K562 (cell line): ENCODE results near the gene RHD. TPM values are rescaled to one million over a fixed set of nuclear protein-coding genes. Genes with fewer than 3 reads are reported as not detected.

Source experiments
- HEY1 ChIP-seq: fragments of 250-450 bp; sonication (Bioruptor Pico); IDR thresholded peaks from 2 replicates; pipeline ENCODE4 v1.5.0; 2020; ENCODE audit warnings: mild to moderate bottlenecking, moderate library complexity, borderline replicate concordance
- JUND ChIP-seq, 2 experiments: IDR thresholded peaks; 2 replicates in 1 of 2; 3 replicates in 1 of 2; pipeline ENCODE4 v1.6.1; 2011; ENCODE audit warnings: borderline replicate concordance in 2 of 2, low read depth in 2 of 2, low read length in 2 of 2, improper control_type of control experiment in 1 of 2, missing biosample characterization in 1 of 2, missing genetic modification characterization in 1 of 2, missing genetic modification reagents in 1 of 2
- MTA3 ChIP-seq: fragments of 450-650 bp; formaldehyde crosslinking; IDR thresholded peaks from 2 replicates; pipeline ENCODE4 v1.6.1; 2017; ENCODE audit warnings: mild to moderate bottlenecking, borderline replicate concordance
- NCOA6 ChIP-seq: fragments of 450-650 bp; IDR thresholded peaks from 2 replicates; pipeline ENCODE4 v1.6.1; 2017; ENCODE audit warnings: mild to moderate bottlenecking
- PTTG1 ChIP-seq: fragments of 450-650 bp; IDR thresholded peaks from 2 replicates; pipeline ENCODE4 v1.6.1; 2016; ENCODE audit warnings: low read depth, mild to moderate bottlenecking, missing genetic modification characterization, missing compliant biosample characterization
- SNRNP70 ChIP-seq: fragments of 200-400 bp; formaldehyde crosslinking; optimal IDR thresholded peaks from 2 replicates; pipeline ENCODE3; 2017; ENCODE audit warnings: low read depth, low read length
- ZBED1 ChIP-seq: IDR thresholded peaks from 2 replicates; pipeline ENCODE4 v1.6.1; 2014
- ZBTB8A ChIP-seq: fragments of 450-650 bp; IDR thresholded peaks from 2 replicates; pipeline ENCODE4 v1.6.1; 2018; ENCODE audit warnings: mild to moderate bottlenecking, moderate library complexity; ENCODE audit not compliant: partially characterized antibody
- ZNF134 ChIP-seq: fragments of 250-450 bp; sonication (Bioruptor Pico); conservative IDR thresholded peaks from 2 replicates; pipeline ENCODE4 v1.4.0; 2020
- polyA plus RNA-seq, 8 experiments: library from polyadenylated mRNA; depleted of rRNA in 4 of 8; stranded (reverse) in 5 of 8; unstranded in 3 of 8; fragments of >200 nt; fragmentation: Nextera tagmentation in 2 of 8; fragmentation: Illumina TruSeq in 1 of 8; extraction: Ambion mirVana in 2 of 8; extraction: Trizol in 1 of 8; gene quantifications; 2 replicates each; pipeline versions ENCODE4 v1.2.1 to v1.2.3, GENCODE V29; 2011 to 2014; ENCODE audit warnings: inconsistent platforms in 1 of 8, missing spikeins in 1 of 8
- total RNA-seq, 7 experiments: library from RNA; depleted of rRNA in 6 of 7; stranded (reverse); fragments of >200 nt in 6 of 7; fragmentation: Illumina TruSeq in 2 of 7; extraction: Trizol in 2 of 7; gene quantifications; 2 replicates each; pipeline versions ENCODE4 v1.2.1 to v1.2.3, GENCODE V29; 2011 to 2021; ENCODE audit warnings: low replicate concordance in 1 of 7
- TF ChIP-seq, protein P1 (sequence below): fragments of 250-450 bp; sonication (Bioruptor Pico); IDR thresholded peaks from 2 replicates; pipeline ENCODE4 v1.5.0; 2021
- TF ChIP-seq, protein P2 (sequence below): fragments of 450-650 bp; formaldehyde crosslinking; IDR thresholded peaks from 2 replicates; pipeline ENCODE4 v1.4.0; 2020; ENCODE audit warnings: mild to moderate bottlenecking, moderate library complexity
- TF ChIP-seq, protein P3 (sequence below): fragments of 250-450 bp; sonication (Bioruptor Pico); IDR thresholded peaks from 2 replicates; pipeline ENCODE4 v1.9.0; 2021; ENCODE audit warnings: mild to moderate bottlenecking, inconsistent platforms
- TF ChIP-seq, protein P4 (sequence below): sonication (generic); formaldehyde crosslinking; IDR thresholded peaks from 2 replicates; pipeline ENCODE4 v1.8.1; 2023; ENCODE audit warnings: mild to moderate bottlenecking, missing genetic modification reagents
- TF ChIP-seq, protein P5 (sequence below): fragments of 450-650 bp; formaldehyde crosslinking; IDR thresholded peaks from 2 replicates; pipeline ENCODE4 v1.4.0; 2020; ENCODE audit warnings: mild to moderate bottlenecking, mixed read lengths

RHD gene
- total and polyA plus RNA-seq, 9 of the 15 experiments (the other 6 are each of a cell fraction or from before 2014, with no cell fraction given) = 8.8 to 32.4 (median 15.0) TPM

DNA sequence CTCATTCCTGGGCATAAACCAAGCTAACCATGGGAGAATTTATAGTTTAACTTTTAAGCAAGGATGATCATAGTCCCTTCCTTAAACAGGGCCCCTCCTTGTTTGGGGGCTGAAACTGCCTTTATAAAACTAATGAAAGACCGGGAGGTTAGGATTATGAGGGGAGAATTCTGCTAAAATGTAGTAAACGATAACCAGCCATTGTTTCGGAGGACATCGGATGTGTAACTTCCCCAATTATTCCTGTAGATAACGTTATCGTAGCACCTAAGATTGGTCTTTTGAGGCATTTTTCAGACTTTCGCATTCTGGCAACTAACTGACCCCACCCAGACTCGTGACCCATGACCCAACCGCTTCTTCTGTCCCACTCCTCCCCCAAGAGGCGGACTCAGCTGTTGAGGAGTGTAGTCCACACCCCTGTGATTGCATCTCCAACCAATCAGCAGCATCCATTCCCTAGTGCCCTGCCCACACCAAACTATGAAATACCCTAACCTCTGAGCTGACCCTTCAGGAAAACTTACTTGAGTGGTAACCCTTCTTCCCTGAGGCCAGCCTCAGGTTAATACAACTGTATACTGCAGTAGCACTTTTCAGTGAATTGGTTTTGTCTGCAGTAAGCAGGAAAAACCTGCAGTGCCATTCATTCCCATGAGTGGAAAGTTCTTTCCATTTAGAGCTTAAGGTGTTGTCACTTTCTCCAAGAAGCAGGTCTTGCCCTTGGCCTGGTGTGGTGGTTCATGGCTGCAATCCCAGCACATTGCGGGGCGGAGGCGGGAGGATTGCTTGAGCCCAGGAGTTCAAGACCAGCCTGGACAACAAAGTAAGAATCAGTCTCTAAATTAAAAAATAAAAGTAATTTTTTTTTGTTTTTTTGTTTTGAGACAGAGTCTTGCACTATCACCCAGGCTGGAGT is 39.2 kb upstream of the RHD start (continued):
- peak; percentile 83 for TF ChIP-seq JUND (IDR thresholded peaks at IDR 0.05; ENCODE audit: borderline replicate concordance, low read depth, low read length)
- peak; percentile 71; the same call in 2 of the 3 replicates for TF ChIP-seq JUND (tag; IDR thresholded peaks at IDR 0.05; ENCODE audit: borderline replicate concordance, low read depth, low read length)
- TF ChIP-seq SNRNP70 = no peak
- peak; percentile 83; the same call in 1 of the 2 replicates for TF ChIP-seq MTA3
- TF ChIP-seq, protein P1, sequence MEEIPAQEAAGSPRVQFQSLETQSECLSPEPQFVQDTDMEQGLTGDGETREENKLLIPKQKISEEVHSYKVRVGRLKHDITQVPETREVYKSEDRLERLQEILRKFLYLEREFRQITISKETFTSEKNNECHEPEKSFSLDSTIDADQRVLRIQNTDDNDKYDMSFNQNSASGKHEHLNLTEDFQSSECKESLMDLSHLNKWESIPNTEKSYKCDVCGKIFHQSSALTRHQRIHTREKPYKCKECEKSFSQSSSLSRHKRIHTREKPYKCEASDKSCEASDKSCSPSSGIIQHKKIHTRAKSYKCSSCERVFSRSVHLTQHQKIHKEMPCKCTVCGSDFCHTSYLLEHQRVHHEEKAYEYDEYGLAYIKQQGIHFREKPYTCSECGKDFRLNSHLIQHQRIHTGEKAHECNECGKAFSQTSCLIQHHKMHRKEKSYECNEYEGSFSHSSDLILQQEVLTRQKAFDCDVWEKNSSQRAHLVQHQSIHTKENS (CRISPR knock-in tag) = no peak
- no peak for TF ChIP-seq NCOA6
- peak; percentile 88; the same call in 1 of the 2 replicates for TF ChIP-seq PTTG1
- TF ChIP-seq, protein P2, sequence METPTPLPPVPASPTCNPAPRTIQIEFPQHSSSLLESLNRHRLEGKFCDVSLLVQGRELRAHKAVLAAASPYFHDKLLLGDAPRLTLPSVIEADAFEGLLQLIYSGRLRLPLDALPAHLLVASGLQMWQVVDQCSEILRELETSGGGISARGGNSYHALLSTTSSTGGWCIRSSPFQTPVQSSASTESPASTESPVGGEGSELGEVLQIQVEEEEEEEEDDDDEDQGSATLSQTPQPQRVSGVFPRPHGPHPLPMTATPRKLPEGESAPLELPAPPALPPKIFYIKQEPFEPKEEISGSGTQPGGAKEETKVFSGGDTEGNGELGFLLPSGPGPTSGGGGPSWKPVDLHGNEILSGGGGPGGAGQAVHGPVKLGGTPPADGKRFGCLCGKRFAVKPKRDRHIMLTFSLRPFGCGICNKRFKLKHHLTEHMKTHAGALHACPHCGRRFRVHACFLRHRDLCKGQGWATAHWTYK (CRISPR knock-in tag) = peak; percentile 92
- TF ChIP-seq, protein P3, sequence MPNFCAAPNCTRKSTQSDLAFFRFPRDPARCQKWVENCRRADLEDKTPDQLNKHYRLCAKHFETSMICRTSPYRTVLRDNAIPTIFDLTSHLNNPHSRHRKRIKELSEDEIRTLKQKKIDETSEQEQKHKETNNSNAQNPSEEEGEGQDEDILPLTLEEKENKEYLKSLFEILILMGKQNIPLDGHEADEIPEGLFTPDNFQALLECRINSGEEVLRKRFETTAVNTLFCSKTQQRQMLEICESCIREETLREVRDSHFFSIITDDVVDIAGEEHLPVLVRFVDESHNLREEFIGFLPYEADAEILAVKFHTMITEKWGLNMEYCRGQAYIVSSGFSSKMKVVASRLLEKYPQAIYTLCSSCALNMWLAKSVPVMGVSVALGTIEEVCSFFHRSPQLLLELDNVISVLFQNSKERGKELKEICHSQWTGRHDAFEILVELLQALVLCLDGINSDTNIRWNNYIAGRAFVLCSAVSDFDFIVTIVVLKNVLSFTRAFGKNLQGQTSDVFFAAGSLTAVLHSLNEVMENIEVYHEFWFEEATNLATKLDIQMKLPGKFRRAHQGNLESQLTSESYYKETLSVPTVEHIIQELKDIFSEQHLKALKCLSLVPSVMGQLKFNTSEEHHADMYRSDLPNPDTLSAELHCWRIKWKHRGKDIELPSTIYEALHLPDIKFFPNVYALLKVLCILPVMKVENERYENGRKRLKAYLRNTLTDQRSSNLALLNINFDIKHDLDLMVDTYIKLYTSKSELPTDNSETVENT (CRISPR knock-in tag) = no peak
- TF ChIP-seq ZBTB8A = no peak
- TF ChIP-seq, protein P4, sequence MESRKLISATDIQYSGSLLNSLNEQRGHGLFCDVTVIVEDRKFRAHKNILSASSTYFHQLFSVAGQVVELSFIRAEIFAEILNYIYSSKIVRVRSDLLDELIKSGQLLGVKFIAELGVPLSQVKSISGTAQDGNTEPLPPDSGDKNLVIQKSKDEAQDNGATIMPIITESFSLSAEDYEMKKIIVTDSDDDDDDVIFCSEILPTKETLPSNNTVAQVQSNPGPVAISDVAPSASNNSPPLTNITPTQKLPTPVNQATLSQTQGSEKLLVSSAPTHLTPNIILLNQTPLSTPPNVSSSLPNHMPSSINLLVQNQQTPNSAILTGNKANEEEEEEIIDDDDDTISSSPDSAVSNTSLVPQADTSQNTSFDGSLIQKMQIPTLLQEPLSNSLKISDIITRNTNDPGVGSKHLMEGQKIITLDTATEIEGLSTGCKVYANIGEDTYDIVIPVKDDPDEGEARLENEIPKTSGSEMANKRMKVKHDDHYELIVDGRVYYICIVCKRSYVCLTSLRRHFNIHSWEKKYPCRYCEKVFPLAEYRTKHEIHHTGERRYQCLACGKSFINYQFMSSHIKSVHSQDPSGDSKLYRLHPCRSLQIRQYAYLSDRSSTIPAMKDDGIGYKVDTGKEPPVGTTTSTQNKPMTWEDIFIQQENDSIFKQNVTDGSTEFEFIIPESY (CRISPR knock-in tag) = no peak
- no peak; the same call in none of the 2 replicates for TF ChIP-seq ZBED1
- TF ChIP-seq, protein P5, sequence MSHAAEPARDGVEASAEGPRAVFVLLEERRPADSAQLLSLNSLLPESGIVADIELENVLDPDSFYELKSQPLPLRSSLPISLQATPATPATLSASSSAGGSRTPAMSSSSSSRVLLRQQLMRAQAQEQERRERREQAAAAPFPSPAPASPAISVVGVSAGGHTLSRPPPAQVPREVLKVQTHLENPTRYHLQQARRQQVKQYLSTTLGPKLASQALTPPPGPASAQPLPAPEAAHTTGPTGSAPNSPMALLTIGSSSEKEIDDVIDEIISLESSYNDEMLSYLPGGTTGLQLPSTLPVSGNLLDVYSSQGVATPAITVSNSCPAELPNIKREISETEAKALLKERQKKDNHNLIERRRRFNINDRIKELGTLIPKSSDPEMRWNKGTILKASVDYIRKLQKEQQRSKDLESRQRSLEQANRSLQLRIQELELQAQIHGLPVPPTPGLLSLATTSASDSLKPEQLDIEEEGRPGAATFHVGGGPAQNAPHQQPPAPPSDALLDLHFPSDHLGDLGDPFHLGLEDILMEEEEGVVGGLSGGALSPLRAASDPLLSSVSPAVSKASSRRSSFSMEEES (CRISPR knock-in tag) = peak; percentile 84
- no peak for TF ChIP-seq ZNF134 (CRISPR knock-in tag)
- 0 out of 2 replicates have a peak, but pooled peaks have one; percentile 68 for TF ChIP-seq HEY1
